B cell (primary cell): ENCODE results near the gene IRAK2.

Source experiments
- CTCF ChIP-seq: fragments of 200-600 bp; IDR thresholded peaks from one replicate; pipeline ENCODE4 v1.8.0; 2022; ENCODE audit warnings: antibody characterized with exemption, mild to moderate bottlenecking
- EZH2 ChIP-seq: IDR thresholded peaks from 2 replicates; pipeline ENCODE4 v1.6.1; 2012; ENCODE audit warnings: borderline replicate concordance, low read depth, mild to moderate bottlenecking, moderate library complexity, low read length; ENCODE audit not compliant: insufficient read depth, poor library complexity, severe bottlenecking

GRCh38 chr3:10278501-10278900 is 113.8 kb downstream of the IRAK2 start:
- TF ChIP-seq CTCF (no peak), EZH2 (no peak)
